B cell (primary cell): ENCODE measurements around the gene LRRC8D. TPM values are rescaled to one million over a fixed set of nuclear protein-coding genes. Genes with fewer than 3 reads are reported as not detected.

Experiments used
- ATAC-seq: fragments of 200-7000 bp; cut with Tn5 transposase; one replicate; pipeline ENCODE4 v1.10.0; 2021; ENCODE audit warnings: low read depth, mild to moderate bottlenecking, moderate number of reproducible peaks, moderate library complexity
- CTCF ChIA-PET: fragments of 350-600 bp; sonication (Branson Sonifier 250); formaldehyde crosslinking; loops from one replicate; lab custom pipeline; 2021; ENCODE audit warnings: antibody characterized with exemption, inconsistent platforms; lab: Charles Lee
- POLR2A ChIA-PET: fragments of 350-600 bp; sonication (Branson Sonifier 250); formaldehyde crosslinking; loops from one replicate; lab custom pipeline; 2021; ENCODE audit warnings: antibody characterized with exemption; lab: Charles Lee
- DNase-seq: peaks from one replicate; pipeline ENCODE4 v3.0.0; 2013
- H2AFZ ChIP-seq: 2 replicates; pipeline ENCODE4 v1.6.1; 2012; ENCODE audit warnings: mild to moderate bottlenecking, low read depth, low read length; ENCODE audit not compliant: insufficient read depth, poor library complexity, severe bottlenecking
- H3K27ac ChIP-seq, 2 donors: 1 replicate in 1 of 2; 2 replicates in 1 of 2; pipeline ENCODE4 v1.5.1; 2012 to 2013; ENCODE audit warnings: low read length in 2 of 2, mild to moderate bottlenecking in 2 of 2, moderate library complexity in 1 of 2
- H3K27me3 ChIP-seq, 4 experiments: fragments of 200-600 bp in 1 of 4; sonication (generic) in 1 of 4; replicated peaks in 1 of 4; 1 replicate in 2 of 4; 2 replicates in 2 of 4; pipeline versions ENCODE4 v1.6.1 to v1.7.0; 2013 to 2016; ENCODE audit warnings: low read length in 3 of 4, mild to moderate bottlenecking in 2 of 4, mixed read lengths in 1 of 4, moderate library complexity in 1 of 4; ENCODE audit not compliant: insufficient read depth in 4 of 4, control insufficient read depth in 3 of 4; ENCODE audit errors: control extremely low read depth in 1 of 4
- H3K36me3 ChIP-seq, 2 experiments: replicated peaks in 1 of 2; 1 replicate in 1 of 2; 2 replicates in 1 of 2; pipeline versions ENCODE4 v1.6.1 to v1.7.1; 2013; ENCODE audit warnings: low read length in 1 of 2; ENCODE audit not compliant: insufficient read depth in 2 of 2, control insufficient read depth in 1 of 2; ENCODE audit errors: control extremely low read depth in 1 of 2, extremely low read depth in 1 of 2
- H3K4me1 ChIP-seq, 2 donors: fragments of 200-600 bp in 1 of 2; sonication (generic) in 1 of 2; 1 replicate in 1 of 2; 2 replicates in 1 of 2; pipeline versions ENCODE4 v1.5.1 to v1.6.1; 2013 to 2017; ENCODE audit warnings: low read length in 2 of 2; ENCODE audit not compliant: control insufficient read depth in 2 of 2, insufficient read depth in 2 of 2
- H3K4me2 ChIP-seq: replicated peaks from 2 replicates; pipeline ENCODE3; 2012; ENCODE audit warnings: mild to moderate bottlenecking, low read depth, low read length; ENCODE audit not compliant: poor library complexity, severe bottlenecking
- H3K4me3 ChIP-seq, 5 experiments: fragments of 200-600 bp in 1 of 5; sonication (generic) in 1 of 5; 1 replicate in 3 of 5; 2 replicates in 2 of 5; pipeline versions ENCODE4 v1.5.1 to v1.7.0; 2011 to 2016; ENCODE audit warnings: low read length in 4 of 5, mild to moderate bottlenecking in 4 of 5, low read depth in 2 of 5, control low read depth in 1 of 5, moderate library complexity in 1 of 5; ENCODE audit not compliant: insufficient read depth in 1 of 5; ENCODE audit errors: control extremely low read depth in 1 of 5, extremely low read depth in 1 of 5
- H3K79me2 ChIP-seq: fragments of 200-600 bp; sonication (generic); one replicate; pipeline ENCODE4 v1.6.0; 2016; ENCODE audit warnings: low read length; ENCODE audit not compliant: control insufficient read depth, insufficient read depth
- H3K9ac ChIP-seq: fragments of 200-600 bp; sonication (generic); 2 replicates; pipeline ENCODE4 v1.6.1; 2017; ENCODE audit warnings: mild to moderate bottlenecking, low read length, moderate library complexity
- H3K9me3 ChIP-seq, 3 donors: one replicate each; pipeline versions ENCODE4 v1.6.1 to v1.7.1; 2013; ENCODE audit warnings: low read length in 2 of 3; ENCODE audit not compliant: control insufficient read depth in 2 of 3, insufficient read depth in 1 of 3; ENCODE audit errors: control extremely low read depth in 1 of 3
- H4K20me1 ChIP-seq: 2 replicates; pipeline ENCODE4 v1.6.0; 2012; ENCODE audit warnings: mild to moderate bottlenecking, low read length; ENCODE audit not compliant: insufficient read depth, control insufficient read depth, poor library complexity, severe bottlenecking
- H3K27ac Mint-ChIP-seq: one replicate; pipeline ENCODE4 v1.8.0; 2021; ENCODE audit warnings: mixed read lengths
- H3K27me3 Mint-ChIP-seq: one replicate; pipeline ENCODE4 v1.8.0; 2021; ENCODE audit warnings: mixed read lengths
- H3K4me1 Mint-ChIP-seq: one replicate; pipeline ENCODE4 v1.8.0; 2021; ENCODE audit warnings: mixed read lengths
- H3K4me3 Mint-ChIP-seq: one replicate; pipeline ENCODE4 v1.8.0; 2021; ENCODE audit warnings: mixed read lengths
- H3K9me3 Mint-ChIP-seq: one replicate; pipeline ENCODE4 v1.8.0; 2022; ENCODE audit warnings: mixed read lengths; ENCODE audit not compliant: insufficient read depth
- CTCF ChIP-seq: fragments of 200-600 bp; IDR thresholded peaks from one replicate; pipeline ENCODE4 v1.8.0; 2022; ENCODE audit warnings: antibody characterized with exemption, mild to moderate bottlenecking
- EZH2 ChIP-seq: IDR thresholded peaks from 2 replicates; pipeline ENCODE4 v1.6.1; 2012; ENCODE audit warnings: borderline replicate concordance, low read depth, mild to moderate bottlenecking, moderate library complexity, low read length; ENCODE audit not compliant: insufficient read depth, poor library complexity, severe bottlenecking
- WGBS: methylation state at CpG from one replicate; pipeline ENCODE4 v1.1.5; 2013; ENCODE audit warnings: missing lambda C conversion rate; ENCODE audit not compliant: insufficient coverage; 5-methylcytosine and 5-hydroxymethylcytosine counted together
- intact Hi-C: fragments of 100-400 bp; cut with micrococcal nuclease; formaldehyde crosslinking; loops from one replicate; pipeline ENCODE4 v1.10.0; 2022
- polyA plus RNA-seq: library from polyadenylated mRNA; depleted of rRNA; stranded (reverse); fragments of >200 nt; gene quantifications from 2 replicates; pipeline ENCODE4 v1.2.3, GENCODE V29; 2012
- total RNA-seq, 2 donors: library from RNA; stranded (reverse); fragments of 120-200 nt in 1 of 2; gene quantifications; 1 replicate in 1 of 2; 2 replicates in 1 of 2; pipeline versions ENCODE4 v1.2.3 to v1.2.4, GENCODE V29; 2013 to 2022

Gene LRRC8D
- total and polyA plus RNA-seq, 2 donors (not counting 1 experiment from before 2014, with no cell fraction given) = 23.7 to 47.0 TPM

- DNase-seq (no peak), ATAC-seq (no peak)
- Histone ChIP-seq H3K9ac (no peak overlapping the region), H3K4me2 (no peak overlapping the region), H3K9me3 (no peaks in the 10 kb centered on the region), H3K27me3 (no peaks in the 10 kb centered on the region), H3K4me3 (no peak overlapping the region), H4K20me1 (peaks cover 4% of the 10 kb centered on the region), H3K4me1 (peaks cover 7% of the 10 kb centered on the region in 2 donors), H3K36me3 (no peaks in the 10 kb centered on the region), H2AFZ (no peak overlapping the region), H3K79me2 (peaks cover 52% of the 10 kb centered on the region), H3K27ac (no peak overlapping the region)
- no peak for TF ChIP-seq EZH2
- no peak for TF ChIP-seq CTCF
- intact Hi-C loops = no loop called here
- Mint-ChIP-seq H3K27me3 (no peaks in the 10 kb centered on the region), H3K4me3 (no peak overlapping the region), H3K9me3 (no peaks in the 10 kb centered on the region), H3K27ac (no peak overlapping the region), H3K4me1 (peaks cover 36% of the 10 kb centered on the region)
- WGBS = no CpG with 5 or more reads among the region's 7 CpGs
- CTCF ChIA-PET = no interaction called here
- POLR2A ChIA-PET = no interaction called here
Measured at GRCh38 chr1:89866568-89866967, 45.7 kb downstream of the LRRC8D start.

- no peaks in the 10 kb centered on the region for H3K4me1 ChIP-seq
- no peak overlapping the region for H3K27ac ChIP-seq
- peaks cover 0 to 8% of the 10 kb centered on the region in 2 experiments for H3K36me3 ChIP-seq
- H3K4me2 ChIP-seq = no peak overlapping the region
- no peaks in the 10 kb centered on the region for H3K9me3 ChIP-seq
- intact Hi-C loops = no loop called here
- DNase-seq (no peak), ATAC-seq (no peak)
- no peaks in the 10 kb centered on the region for H3K27me3 ChIP-seq
- Mint-ChIP-seq H3K27ac (no peak overlapping the region), H3K4me3 (no peak overlapping the region), H3K9me3 (no peaks in the 10 kb centered on the region), H3K27me3 (no peaks in the 10 kb centered on the region), H3K4me1 (peaks cover 13% of the 10 kb centered on the region)
- no CpG with 5 or more reads among the region's 3 CpGs for WGBS
- ChIA-PET POLR2A (no interaction called here), CTCF (no interaction called here)
- H3K9ac ChIP-seq = no peak overlapping the region
- TF ChIP-seq EZH2 = no peak
- TF ChIP-seq CTCF = no peak
- peaks cover 10% of the 10 kb centered on the region for H4K20me1 ChIP-seq
- H3K4me3 ChIP-seq = no peak overlapping the region
- H3K79me2 ChIP-seq = peaks cover 53% of the 10 kb centered on the region
- no peak overlapping the region for H2AFZ ChIP-seq
Measured at GRCh38 chr1:89870998-89871397, 50.2 kb downstream of the LRRC8D start.
